GM15510 (cell line): ENCODE results near the gene CCN5.

Experiments used
- POLR2A ChIP-seq: IDR thresholded peaks from 3 replicates; pipeline ENCODE4 v1.6.1; 2011; ENCODE audit warnings: borderline replicate concordance; ENCODE audit not compliant: insufficient read length; ENCODE audit errors: extremely low read depth

The CCN5 gene

GRCh38 chr20:44705364-44706094, 9.6 kb upstream of the CCN5 start:
- no peak for TF ChIP-seq POLR2A

DNA sequence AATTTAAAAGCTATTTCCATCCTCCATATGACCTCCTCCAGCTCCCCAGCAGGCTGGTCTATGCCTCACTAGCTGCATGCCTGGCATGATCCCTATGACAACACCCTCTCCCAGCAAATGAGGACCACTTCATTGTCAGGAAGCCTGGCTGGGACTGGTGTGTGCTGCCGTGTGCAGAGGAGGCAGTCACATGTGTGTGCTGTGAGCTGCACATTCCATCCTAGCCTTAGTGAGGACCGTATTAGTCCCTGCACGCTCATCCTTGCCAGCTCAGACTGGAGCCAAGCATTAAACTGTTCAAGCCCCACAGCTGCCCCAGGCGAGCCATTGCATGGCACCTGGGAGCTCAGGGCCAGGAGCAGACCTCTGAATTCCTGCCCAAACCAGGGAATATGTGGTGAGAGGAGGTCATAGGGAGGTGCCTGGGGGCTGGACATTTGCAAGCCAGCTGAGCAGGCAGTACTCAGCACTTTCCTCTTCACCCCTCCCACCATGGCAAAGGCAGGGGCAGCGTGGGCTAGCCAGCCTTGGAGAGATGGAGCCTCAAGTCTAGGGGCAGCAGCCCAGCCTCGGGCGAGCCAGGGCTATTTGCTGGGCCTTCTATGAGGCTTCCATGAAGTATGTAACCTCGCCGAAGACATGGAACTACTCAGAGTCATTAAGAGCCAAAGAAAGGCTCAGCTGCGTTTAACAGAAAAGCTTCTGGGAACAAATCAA, 8.7 kb upstream of the CCN5 start:
- no peak for TF ChIP-seq POLR2A

DNA sequence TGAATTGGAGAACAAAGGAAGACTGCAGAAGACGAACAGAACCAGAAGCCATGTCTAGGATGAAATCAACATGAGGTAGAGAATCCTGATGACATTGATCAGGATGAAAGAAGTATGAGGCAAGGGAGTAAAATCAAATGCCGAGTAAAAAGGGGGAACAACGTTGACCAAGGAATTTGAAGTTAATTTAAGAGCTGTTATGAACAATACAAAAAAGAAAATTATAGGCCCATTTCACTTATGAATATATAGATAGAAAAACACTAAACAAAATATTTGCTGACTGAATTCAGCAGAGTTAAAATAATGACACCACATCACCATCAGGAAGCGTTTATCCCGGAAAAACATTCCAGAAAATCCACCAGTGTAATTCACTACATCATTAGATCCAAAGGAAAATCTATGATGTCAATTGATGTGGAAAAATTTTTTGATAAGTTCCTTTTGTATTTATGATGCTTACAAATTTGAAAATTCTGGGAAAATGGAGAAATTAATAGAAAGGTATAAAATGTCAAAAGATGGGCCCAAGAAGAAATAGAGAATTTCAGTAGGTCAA, 8.1 kb upstream of the CCN5 start:
- no peak for TF ChIP-seq POLR2A

- no peak for TF ChIP-seq POLR2A
Measured at GRCh38 chr20:44709380-44709779, 5.8 kb upstream of the CCN5 start.

DNA sequence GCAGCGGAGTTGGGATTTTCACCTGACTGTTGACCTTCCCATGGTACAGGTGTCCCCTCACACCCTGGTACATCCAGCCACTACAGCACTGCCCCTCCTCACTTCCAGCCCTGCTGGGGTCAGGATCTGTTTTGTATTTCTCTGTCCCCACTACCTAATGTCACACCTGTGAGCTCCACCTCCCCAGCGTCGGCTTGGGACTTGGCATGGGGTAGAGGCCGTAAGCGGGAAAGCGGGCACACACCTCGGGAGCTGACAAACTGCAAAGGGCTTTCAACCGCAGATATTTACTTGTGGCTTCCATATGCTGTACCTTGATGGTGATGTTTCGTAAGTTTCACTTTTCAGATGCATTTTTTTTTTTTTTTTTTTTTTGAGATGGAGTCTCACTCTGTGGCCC, 5.4 kb upstream of the CCN5 start:
- no peak for TF ChIP-seq POLR2A

DNA sequence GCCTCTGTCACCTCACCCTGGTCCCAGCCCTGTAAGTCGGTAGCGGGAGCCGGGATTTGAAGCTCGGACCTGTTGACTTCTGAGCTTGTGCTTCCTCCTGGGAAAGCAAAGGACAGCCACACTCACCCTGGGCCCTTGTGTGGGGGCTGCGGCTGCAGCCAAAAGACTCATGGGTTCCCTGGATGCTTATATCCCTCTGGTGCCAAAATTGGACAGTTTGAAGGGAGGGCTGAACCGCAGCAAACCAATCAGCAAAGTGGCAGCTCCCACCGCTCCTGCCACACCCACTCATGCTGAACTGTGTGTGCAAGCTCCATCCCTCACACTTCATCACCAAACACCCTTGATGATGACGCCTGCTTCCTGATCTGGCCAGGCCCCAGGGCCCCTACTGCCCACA, 3.9 kb upstream of the CCN5 start:
- no peak for TF ChIP-seq POLR2A

GRCh38 chr20:44714102-44714700, 968 bp upstream of the CCN5 start:
- no peak for TF ChIP-seq POLR2A

DNA sequence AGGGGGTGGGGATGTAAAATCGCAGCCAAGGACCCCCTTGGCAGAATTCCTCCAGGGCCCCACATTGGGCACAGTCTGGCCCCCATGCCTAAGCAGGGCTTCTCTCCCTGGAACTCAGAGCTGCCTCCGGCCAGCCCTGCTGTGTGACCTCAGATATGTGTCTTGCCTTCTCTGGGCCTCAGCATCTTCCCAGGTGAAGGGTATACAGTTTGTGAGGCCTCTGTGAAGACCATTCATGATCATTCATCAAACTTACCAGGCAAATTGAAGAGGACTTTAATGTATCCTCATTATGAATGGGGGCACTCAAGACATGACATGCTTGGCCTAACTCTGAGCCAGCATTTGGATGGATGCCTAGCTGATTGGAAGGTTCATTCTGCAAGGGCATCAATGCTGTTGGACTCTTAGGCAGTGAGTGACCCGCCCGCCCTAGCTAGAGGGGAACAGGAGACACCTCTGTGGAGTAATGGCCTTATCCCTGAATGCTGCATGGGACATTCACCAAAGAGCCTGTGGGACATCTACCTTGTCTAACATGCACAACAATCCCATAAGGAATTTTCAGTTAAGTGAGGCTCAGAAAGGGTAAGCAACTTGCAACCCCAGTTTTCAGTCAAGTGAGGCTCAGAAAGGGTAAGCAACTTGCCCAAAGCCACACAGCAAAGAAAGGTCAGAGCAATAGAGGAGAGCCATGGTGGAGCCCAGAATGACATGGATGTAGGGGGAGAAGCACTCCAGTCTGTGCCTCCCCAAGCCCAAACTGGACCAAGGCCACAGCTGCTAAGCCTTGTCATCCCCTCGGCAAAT, 535 bp downstream of the CCN5 start:
- TF ChIP-seq POLR2A = no peak

DNA sequence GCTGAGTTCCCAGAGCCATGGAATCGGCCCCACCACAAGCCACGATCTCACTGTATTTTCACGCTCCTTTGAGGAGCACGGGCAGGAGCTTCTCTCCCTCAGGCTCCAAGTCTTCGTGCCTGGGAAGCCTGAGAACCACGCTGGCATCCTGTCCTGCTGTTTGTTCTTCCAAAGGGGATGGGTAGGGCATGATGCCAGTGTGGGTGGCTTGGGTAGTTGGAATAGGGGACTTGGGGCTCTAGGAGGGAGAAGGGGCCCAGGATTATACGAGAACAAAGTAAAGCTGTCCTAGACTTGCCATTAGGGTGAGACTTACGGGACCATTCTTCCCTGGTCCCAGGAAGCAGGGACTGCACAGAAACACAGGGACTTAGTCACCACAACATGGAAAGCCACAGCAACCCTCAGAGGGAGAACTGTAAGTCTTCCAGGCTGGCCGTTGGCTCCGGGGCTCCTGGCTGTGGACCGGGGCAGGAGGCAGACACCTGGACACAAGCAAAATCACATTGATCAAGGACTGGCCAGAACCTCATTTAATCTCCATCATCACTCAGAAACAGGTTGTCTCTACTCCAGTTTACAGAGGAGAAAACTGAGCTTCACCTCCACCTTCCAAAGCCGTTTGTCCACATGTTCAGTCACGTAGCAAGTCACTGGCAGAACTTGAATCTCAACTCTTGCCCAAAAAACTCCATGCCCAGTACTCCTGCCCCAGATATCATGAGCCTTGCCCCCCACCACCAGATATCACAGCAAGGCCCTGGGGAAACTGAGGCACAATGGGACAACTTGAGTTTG, 1.3 kb downstream of the CCN5 start:
- TF ChIP-seq POLR2A = no peak

DNA sequence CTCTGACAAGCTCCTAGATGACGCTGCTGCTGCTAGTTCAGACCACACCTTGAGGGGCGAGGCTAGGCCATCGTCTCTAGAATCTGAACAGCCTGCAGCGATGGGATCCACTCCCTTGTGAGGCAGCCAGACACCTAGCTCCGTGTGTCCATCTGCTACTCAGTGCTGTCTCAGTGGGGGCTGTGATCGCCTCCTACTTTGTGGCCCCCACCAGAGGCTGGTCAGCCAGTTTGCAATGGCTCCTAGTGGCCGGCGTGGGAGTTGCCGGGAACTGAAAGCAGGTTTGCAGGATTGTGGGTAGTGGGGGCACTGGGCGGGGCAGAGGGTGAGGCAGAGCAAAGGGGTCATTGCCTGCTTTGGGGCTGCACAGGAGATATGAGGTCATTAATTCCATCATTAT, 2.8 kb downstream of the CCN5 start:
- TF ChIP-seq POLR2A = no peak

DNA sequence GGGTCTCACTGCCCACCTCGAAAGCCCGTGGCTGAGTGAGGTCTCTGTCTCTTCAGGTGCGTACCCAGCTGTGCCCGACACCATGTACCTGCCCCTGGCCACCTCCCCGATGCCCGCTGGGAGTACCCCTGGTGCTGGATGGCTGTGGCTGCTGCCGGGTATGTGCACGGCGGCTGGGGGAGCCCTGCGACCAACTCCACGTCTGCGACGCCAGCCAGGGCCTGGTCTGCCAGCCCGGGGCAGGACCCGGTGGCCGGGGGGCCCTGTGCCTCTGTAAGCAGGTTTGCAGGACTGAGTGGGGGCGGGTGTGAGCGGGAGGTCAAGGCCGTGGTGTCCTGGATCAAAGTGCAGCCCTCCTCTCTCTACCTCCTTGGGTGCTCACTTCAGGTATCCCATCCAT, 4.7 kb downstream of the CCN5 start:
- no peak for TF ChIP-seq POLR2A

DNA sequence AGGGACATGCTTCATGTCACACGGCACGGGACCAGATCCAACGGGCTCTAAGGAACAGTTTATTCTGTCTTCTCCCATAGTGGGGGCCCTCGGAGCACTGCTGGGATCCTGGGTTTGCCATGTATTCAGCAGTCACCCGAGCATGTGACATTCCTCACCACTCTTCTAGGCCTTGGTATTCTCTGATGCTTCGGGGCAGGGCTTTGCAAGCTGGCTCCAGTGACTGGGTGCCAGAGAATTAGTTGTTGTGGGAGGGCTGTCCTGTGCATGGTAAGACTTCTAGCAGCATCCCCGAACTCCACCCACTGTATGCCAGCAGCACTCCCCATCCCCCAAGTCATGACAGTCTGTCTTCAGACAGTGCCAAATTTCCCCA, 5.4 kb downstream of the CCN5 start:
- TF ChIP-seq POLR2A = no peak

GRCh38 chr20:44720997-44721784, 6.0 kb downstream of the CCN5 start:
- TF ChIP-seq POLR2A = no peak
